IPS-20b (cell line): ENCODE results near the gene FABP6.

Source experiments
- H3K27ac ChIP-seq: one replicate; pipeline ENCODE4 v1.5.1; 2013; ENCODE audit warnings: low read length
- H3K27me3 ChIP-seq: 2 replicates; pipeline ENCODE4 v1.6.1; 2013; ENCODE audit warnings: mild to moderate bottlenecking, low read length, inconsistent platforms; ENCODE audit not compliant: insufficient read depth
- H3K36me3 ChIP-seq: 2 replicates; pipeline ENCODE4 v1.6.1; 2013; ENCODE audit warnings: low read depth, mild to moderate bottlenecking, inconsistent platforms, low read length, moderate library complexity; ENCODE audit not compliant: insufficient read depth
- H3K4me1 ChIP-seq: 2 replicates; pipeline ENCODE4 v1.6.1; 2013; ENCODE audit warnings: mild to moderate bottlenecking, control low read depth, inconsistent platforms, low read length, moderate library complexity; ENCODE audit not compliant: insufficient read depth
- H3K4me3 ChIP-seq: 2 replicates; pipeline ENCODE4 v1.5.1; 2013; ENCODE audit warnings: mild to moderate bottlenecking, low read length, inconsistent platforms
- H3K9ac ChIP-seq: 2 replicates; pipeline ENCODE4 v1.6.1; 2013; ENCODE audit warnings: low read depth, mild to moderate bottlenecking, inconsistent platforms, low read length, moderate library complexity
- H3K9me3 ChIP-seq: 2 replicates; pipeline ENCODE4 v1.6.1; 2013; ENCODE audit warnings: mild to moderate bottlenecking, low read depth, low read length, inconsistent platforms; ENCODE audit not compliant: insufficient read depth

The FABP6 gene

GRCh38 chr5:160284291-160284873, 55.1 kb downstream of the FABP6 start:
- H3K4me3 ChIP-seq, result no peak overlapping the region
- peaks cover 24% of the 10 kb centered on the region for H3K36me3 ChIP-seq
- H3K27me3 ChIP-seq, result no peaks in the 10 kb centered on the region
- peaks cover 35% of the 10 kb centered on the region for H3K4me1 ChIP-seq
- no peaks in the 10 kb centered on the region for H3K9me3 ChIP-seq
- no peak overlapping the region for H3K9ac ChIP-seq
- no peak overlapping the region for H3K27ac ChIP-seq

- no peaks in the 10 kb centered on the region for H3K9me3 ChIP-seq
- peaks cover 41% of the 10 kb centered on the region for H3K4me1 ChIP-seq
Observed at GRCh38 chr5:160285316-160285715, 56.0 kb downstream of the FABP6 start.

GRCh38 chr5:160286947-160287346, 57.6 kb downstream of the FABP6 start:
- Histone ChIP-seq H3K27ac (peak overlapping the region; percentile 41), H3K36me3 (peaks cover 7% of the 10 kb centered on the region; the same call in 1 of the 2 replicates), H3K4me1 (peaks cover 29% of the 10 kb centered on the region), H3K27me3 (no peaks in the 10 kb centered on the region), H3K4me3 (peak overlapping the region; percentile 44; the same call in 1 of the 2 replicates), H3K9ac (peak overlapping the region; percentile 73; the same call in 1 of the 2 replicates), H3K9me3 (no peaks in the 10 kb centered on the region)

More at GRCh38 chr5:160285316-160285715, 56.0 kb downstream of the FABP6 start:
- Histone ChIP-seq H3K4me3 (no peak overlapping the region), H3K27ac (no peak overlapping the region), H3K36me3 (peaks cover 15% of the 10 kb centered on the region), H3K27me3 (no peaks in the 10 kb centered on the region), H3K9ac (no peak overlapping the region)

GRCh38 chr5:160287378-160288051, 58.2 kb downstream of the FABP6 start:
- Histone ChIP-seq H3K9me3 (no peaks in the 10 kb centered on the region), H3K36me3 (peaks cover 7% of the 10 kb centered on the region; the same call in 1 of the 2 replicates), H3K27ac (peak overlapping the region; percentile 71), H3K4me1 (peaks cover 27% of the 10 kb centered on the region), H3K27me3 (no peaks in the 10 kb centered on the region), H3K9ac (peak overlapping the region; percentile 73; the same call in 1 of the 2 replicates), H3K4me3 (peak overlapping the region; percentile 44; the same call in 1 of the 2 replicates)
